Heart left ventricle (tissue), 13 donors: Measurements from ENCODE around the gene SLC26A11.

Experiments used
- CTCF ChIP-seq, 12 donors: fragments of 200-600 bp; sonication (generic) in 4 of 12; IDR thresholded peaks; one replicate each; pipeline versions ENCODE4 v1.5.0 to v1.8.0; 2018 to 2022; ENCODE audit warnings: antibody characterized with exemption in 12 of 12, mild to moderate bottlenecking in 5 of 12
- POLR2A ChIP-seq, 2 donors: fragments of 450-650 bp; IDR thresholded peaks; one replicate each; pipeline ENCODE4 v1.6.1; 2017; ENCODE audit warnings: antibody characterized with exemption in 2 of 2, mild to moderate bottlenecking in 2 of 2, moderate library complexity in 2 of 2
- donor health status: ischemic (EF 13 %, LVEDD 7.1; RV severe dilation, severe dysfunction).
- donor health status: DM: no; HTN: yes; CAD: no.
- donor health status: DM: no; HTN: no; CAD: no.
- donor health status: ischemic (EF 25% LVEDD 6.9; RV normal size, moderate dysfunction).
- donor health status: ischemic (EF 25% LVEDD 5.7; RV mildly dilated, moderate dysfunction).
- donor health status: ischemic (EF 35%, LVEDD 5.7; RV mildly dilated, moderate dysfunction).
- donor health status: nonischemic (EF 11% LVEDD 7.7; RV severe dilation, severe dysfunction).
- donor health status: DM: yes; HTN: yes; CAD: no.
- donor health status: PGD.
- donor health status: ischemic (EF 29% LVEDD 5.4; RV normal size, mild dysfunction).
- donor health status: nonischemic (EF 23%, LVEDD 6.1; RV moderate dilation, normal function).

- TF ChIP-seq POLR2A (IDR thresholded peaks at IDR 0.05) (no peak), CTCF (IDR thresholded peaks at IDR 0.05) (no peak)
Observed at GRCh38 chr17:80213643-80213975, 6.6 kb upstream of the SLC26A11 start.
